GM19035 (cell line): ENCODE results near the gene GALNTL6.
A peak's percentile ranks its signal among the peaks of the same experiment; 100 is the strongest.

Source experiments
- ATAC-seq: cut with Tn5 transposase; IDR thresholded peaks from one replicate; pipeline ENCODE4 v1.9.1; 2021; ENCODE audit not compliant: unreplicated experiment

Gene GALNTL6

DNA sequence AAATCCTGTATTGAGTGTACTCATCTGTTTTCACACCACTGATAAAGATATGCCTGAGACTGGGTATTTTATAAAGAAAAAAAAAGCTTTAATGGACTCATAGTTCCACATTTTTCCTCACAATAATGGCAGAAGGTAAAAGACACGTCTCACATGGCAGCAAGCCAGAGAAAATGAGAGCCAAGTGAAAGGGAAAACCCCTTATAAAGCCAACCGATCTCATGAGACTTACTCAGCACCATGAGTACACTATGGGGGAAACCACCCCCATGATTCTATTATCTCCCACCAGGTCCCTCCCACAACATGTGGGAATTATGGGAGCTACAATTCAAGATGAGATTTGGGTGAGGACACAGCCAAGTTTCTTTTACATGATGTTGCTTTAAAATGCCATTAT is 171.9 kb downstream of the GALNTL6 start:
- no peak for ATAC-seq

DNA sequence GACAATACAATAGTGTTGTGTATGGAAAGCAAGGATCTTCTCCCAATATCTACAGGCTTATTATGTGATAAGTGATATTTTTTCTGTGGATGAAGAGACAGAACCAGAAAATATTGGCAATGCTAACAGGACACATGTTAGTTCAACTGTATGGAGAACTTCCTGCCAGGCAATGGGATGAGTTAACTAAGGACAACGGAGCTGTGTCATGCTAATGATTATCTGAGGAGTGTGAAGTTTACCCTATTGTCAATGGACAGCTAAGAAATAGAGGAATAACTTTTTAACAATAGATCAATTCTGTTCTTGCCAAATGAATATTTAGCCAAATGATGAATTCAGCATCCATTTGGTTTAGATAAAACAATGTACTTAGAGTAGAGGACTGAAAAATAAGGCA is 180.0 kb downstream of the GALNTL6 start:
- ATAC-seq = no peak

DNA sequence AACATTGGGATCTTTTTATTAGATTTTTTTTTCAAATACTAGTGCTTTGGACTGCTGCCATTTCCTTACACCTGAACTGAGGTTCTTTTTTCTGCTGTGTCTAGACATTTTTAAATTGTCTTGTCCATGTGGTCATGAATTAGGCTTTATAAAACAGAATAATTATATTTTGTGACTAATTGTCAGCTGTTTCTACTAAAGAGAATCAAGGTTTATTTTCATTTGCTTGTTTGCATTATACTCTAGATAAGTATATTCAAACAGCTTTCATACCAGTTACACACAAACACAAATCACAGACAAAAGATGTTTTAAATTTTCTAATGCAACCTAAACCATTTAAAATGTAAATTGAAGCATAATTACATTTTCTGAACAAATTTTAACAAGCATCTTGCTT is 194.7 kb downstream of the GALNTL6 start:
- no peak for ATAC-seq

DNA sequence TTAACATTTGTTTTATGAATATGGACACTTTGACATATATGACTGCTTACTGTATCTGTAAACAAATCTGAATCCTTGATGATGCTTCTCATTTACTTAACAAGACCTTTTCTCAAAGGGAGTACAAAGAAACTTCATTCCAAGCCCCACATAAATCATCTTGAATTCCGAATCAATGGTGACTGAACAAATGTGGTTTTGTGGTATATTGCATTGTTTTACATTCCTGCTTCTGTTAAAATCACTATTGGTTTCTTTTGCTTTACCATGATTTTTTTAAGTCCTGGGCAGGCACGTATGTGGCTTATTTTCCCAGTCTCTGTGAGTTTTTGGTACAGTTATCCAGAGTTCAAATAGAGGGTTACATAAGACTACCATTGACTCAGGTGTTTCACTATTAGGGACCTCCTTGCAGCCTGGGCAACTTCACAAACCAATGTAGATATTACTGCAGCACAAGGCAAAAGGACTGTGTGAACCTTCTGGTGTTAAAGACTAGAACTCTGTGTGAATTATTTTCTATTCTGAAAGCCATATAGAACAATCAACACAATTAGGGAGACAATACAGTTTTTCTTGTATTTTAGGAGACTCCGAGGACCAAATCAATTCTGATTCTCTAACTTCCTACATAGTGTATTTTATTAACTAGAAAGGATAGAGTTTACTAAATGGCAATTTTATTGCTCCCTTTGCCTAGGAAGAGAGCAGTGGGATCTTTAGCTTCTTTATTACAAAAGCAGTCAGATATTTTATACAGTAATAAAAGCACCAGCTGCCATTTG is 196.4 kb downstream of the GALNTL6 start:
- ATAC-seq = no peak

DNA sequence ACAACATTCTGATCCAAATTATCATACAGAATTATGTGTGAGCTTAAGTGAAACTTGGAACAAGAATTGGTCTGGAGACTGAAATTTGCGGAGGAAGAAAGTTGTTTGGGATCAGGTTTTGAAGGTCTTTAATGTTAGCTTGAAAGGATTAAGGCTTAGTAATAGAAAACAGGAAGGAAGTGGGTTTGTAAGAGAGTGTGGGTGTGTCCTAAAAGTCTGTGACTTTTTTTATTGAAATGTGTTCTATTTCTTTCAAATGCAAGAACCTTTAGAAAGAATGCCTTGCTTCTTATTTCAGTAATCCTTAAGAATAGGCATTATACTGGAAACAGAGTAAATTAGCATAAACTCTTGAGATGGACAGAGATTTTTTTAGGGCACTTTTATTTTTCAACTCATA is 198.0 kb downstream of the GALNTL6 start:
- ATAC-seq = no peak

DNA sequence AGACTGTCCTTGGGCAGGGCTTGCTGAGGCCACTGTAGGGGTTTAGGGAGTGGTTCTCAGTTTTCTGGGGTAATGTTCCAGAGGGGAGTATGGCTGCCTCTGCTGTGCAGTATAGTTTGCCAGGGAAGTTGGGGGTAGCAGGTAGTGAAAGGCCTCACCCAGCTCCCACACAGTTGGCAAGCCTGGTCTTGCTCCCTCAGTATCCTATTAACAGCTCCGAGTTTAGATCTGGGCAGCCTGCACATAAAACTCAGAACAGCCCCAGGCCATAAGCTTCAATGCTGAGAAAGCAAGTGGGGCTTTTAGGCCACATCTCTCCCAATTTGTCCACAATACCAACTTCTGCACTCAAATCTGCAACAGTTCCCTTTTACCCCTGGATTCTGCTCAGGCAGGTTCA is 205.2 kb downstream of the GALNTL6 start:
- no peak for ATAC-seq

DNA sequence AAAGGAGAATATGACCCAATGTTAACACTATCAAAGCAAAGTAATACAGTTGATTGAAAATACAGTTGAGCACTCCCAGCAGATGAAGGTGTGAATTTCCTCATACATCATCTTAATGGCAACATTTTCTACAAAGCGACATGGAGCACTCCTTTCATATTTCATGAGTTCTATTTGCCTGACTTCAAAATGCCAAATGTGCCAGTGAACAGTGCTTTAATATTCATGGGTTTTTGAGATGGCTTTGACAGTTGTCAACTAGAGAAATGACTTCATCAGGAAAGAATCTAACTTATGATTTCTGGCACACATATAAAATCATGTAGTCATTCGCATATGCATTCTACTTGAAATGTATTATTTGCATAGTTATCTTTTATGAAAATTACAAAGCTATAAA is 222.4 kb downstream of the GALNTL6 start:
- no peak for ATAC-seq

DNA sequence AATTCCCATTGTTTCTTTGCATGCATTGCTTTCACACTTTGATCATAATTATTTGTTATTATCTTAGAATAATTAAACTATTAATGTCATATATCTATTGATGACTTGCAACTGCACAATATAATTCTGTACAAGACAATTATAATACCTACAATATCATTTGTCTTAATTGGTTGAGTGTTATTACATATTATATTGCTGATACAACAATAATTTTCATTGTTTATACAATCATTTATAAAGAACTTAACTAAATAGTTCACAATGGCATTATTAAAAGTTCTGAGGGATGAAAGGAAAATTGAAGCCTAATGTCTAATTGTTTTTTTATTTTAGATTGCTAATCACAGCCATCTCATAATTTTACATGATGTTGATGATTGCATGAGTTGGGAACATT is 227.6 kb downstream of the GALNTL6 start:
- no peak for ATAC-seq

DNA sequence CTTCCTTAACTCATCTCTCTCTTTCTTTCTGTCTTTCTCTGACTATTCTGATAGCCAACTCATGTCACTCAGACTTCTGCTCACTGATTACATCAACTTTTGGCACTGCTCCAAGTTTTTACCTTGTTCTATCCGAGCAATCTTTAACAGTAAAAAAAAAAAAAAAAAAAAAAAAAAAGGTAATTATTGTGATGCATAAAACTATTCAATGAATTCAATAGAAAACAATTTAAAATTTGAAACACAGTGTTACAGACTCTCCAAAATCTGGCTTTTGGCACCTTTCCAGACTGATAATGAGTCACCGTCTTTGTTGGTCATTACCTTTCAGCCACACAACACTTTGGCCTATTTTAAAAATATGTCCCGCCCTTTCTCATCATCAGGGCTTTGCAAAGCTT is 229.5 kb downstream of the GALNTL6 start:
- no peak for ATAC-seq

DNA sequence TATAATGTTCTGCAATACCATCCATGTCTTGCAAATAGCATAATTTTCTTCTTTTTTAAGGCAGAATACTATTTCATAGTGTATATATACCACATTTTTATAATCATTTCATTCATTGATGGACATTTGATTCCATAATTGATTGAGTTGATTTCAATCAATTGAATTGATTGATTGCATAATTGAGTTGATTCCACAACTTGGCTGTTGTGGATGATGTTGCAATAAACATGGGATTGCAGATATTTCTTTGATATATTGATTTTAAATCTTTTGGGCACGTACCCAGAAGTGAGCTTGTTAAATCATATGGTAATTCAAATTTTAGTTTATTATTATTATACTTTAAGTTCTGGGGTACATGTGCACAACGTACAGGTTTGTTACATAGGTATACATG is 232.8 kb downstream of the GALNTL6 start:
- ATAC-seq = no peak

DNA sequence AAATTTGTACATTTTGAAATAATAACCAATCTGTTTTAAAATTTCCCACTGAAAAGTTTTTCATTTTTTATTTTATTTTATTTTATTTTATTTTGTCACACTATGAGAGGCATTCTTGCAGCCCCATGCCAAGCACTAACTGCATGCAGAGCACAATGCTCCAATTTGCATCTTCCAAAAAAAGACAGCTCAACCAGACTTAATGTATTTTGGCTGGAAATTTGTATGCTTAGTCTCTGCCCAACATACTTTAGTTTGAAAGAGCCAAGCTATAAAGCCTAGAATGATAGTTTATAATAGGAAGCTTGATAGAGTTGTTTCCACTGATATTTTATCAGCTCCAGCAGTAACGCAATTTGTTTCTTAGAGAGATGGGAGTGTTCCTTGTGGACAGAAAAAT is 235.5 kb downstream of the GALNTL6 start:
- no peak for ATAC-seq

DNA sequence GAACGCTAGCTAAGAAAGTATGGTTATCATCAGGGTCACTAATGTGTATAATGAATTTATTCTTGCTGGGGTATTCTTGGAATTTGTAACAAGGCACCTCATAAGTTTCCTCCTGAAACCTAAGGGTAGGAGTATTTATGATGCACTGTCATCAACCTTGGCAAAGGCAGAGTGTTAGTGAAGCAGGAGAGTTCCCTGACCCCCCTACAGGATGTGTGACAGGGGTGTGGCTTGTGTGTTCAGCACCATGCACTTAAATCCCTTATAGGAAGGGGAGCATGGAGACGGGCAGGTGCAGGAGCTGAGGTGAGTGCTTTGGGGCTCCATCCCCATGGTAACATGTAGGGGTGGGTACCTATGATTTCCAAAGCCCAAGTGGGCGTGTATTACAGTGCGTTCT is 237.7 kb downstream of the GALNTL6 start:
- ATAC-seq = no peak

DNA sequence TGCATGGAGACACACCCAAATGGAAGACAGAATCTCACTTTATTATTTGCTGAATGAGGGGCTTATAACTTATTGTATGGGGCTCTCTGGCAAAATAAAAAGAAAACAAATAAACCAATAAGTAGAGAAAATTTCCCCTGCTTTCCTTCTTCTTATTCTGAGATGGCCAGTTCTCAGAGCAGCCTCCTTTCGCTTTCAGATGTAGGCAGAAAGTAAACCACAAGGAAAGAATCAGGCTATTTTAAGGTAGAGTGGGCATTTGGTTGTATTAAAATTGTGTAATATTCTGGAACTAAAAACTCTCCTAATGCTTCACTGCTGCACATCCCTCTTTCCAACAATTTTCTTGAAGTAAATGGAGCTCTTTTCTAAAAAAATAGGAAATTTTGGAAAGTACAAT is 241.8 kb downstream of the GALNTL6 start:
- ATAC-seq = peak; percentile 69

DNA sequence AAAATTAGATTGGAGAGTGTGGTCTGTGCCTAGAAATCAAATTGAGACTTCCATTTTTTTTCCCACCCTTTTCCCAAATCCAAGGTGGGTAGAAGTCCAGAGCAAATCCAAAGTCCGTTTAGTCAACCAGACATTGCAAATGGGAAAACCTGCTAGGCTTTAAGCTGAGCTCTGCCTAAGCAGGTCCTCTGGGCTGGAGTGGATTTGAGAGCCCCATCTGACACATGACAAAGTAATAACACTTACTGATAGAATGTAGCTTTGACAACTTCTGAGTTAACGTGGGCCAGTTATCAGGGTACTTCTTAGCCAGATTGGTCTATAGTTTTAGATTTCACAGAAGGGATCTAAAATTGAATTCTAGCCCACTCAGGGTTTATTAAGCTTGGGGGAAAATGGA is 242.3 kb downstream of the GALNTL6 start:
- no peak for ATAC-seq

DNA sequence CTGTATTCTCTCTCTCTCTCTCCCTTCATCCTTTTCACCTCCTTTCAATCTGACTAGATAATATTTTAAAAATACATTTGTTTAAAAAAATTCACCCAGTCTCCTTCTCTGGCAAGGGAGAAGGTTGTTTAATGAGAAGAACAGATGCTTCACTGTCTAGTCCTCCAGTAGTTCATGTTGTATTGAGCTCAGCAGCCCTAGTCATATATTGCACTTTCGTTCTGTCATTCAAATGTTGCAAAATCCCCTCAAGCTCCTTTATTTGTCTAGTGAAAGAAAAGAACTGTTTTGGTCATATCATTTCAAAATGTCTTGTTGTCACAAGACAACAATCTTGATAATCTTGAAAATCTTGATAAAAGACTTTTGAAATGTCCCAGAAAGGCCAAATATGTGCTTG is 248.0 kb downstream of the GALNTL6 start:
- ATAC-seq = peak; percentile 78

DNA sequence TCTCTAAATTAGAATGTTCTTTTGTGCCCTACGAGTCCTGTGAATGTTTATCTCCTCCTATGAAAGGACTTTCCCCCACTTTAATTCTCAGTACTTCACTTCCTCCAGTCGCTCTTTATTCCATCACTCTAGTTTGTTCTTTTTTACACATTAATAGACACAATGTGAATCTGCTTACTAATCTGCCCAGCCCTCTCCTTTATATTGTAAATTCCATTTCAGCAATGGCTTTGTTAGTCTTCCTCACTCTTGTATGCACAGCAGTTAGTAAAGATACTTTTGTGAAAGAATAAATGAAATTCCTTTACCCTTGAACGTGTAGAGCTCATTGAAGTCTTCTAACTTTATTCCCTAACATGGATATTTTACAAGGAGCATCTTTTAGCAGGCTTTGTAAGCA is 255.3 kb downstream of the GALNTL6 start:
- ATAC-seq = no peak

DNA sequence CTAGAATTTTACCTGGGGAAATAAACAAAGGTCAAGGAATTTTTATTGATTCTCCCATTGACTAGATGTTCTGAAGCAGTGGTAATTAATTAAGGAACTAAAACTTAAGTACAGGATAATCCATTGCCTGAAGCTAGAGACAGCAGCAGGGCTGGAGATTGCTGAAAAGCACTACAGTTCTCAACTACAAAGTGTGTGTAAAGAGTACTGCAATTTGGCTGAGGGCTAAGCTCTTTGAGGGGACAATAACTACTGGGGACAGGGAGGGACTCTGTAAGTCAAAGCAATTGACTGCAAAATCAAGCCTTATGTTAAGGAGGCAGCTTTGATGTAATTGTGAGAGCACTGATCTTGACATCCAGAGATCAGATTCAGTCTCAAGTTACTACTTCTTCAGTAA is 260.4 kb downstream of the GALNTL6 start:
- ATAC-seq = no peak

DNA sequence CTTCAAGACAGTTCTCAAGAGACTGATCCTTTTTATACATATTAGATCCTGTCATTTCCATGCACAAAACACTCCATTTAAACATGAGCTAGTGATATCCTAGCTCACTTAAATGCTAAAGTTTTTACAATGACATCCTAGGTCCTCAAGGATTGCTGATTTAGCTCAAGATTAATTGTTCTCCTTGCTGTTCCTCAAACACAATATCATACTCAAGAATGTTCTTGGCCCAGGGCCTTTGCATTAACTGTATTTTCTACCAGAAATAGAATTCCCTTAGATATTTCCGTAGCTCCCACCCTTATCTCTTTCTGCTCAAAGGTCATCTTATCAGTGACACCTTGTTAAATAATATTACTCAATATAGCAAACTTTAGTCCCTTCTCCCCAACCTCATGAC is 270.1 kb downstream of the GALNTL6 start:
- no peak for ATAC-seq

DNA sequence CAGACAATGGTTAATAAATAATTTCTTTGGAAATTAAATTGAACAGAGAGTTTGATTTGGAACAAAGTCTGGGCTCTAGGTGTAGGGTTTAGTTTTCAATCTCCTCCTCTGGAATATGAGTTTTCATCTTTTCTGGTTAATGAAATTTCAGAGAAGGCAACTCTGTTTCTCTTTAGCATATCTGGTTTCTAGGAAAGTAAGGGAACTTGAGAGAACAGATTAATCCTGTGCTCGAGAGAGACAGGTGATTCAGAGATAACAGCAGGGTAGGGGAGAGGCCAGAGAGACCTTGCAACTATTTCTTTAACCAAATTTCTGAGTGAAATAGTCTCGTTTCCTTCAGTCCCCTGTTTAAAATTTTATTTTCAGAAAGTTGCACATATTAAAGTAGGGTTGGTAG is 275.4 kb downstream of the GALNTL6 start:
- ATAC-seq = no peak

DNA sequence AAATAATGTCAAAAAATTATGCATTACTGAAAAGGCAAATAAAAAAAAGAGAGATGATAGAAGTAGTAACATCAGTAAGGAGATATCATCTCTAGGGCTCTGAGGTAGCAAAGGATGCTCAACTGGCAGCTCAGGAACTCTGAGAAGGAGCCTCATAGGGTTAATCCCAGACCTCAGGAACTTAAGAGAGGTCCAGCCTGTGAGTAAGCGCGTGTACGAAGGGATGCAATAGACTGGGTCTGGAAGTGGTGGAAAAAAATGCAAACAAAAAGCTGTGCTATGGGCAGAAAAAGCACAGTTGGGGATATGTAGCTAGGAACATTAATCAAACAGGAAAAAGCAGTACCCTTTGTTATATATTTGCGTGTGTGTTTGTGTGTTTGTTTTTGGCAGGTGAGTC is 282.0 kb downstream of the GALNTL6 start:
- no peak for ATAC-seq

DNA sequence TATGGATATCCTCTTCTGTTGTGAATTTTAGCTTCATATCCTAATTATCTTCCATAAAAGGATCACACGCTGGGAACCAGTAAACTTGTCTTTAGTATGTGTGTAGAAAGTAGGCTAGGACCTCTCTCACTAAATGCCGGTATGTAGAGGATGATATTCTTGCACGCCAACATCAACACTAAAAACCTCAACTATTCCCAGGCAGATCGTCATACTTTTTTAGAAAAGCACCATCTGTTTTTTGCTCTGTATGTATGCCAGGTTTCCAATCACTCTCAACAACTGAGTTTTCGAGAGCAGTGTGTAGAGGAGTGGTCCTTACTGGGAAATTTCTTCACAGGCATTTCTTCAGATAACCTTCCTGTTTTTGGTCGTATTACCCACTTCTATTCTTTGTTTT is 283.6 kb downstream of the GALNTL6 start:
- ATAC-seq = no peak

DNA sequence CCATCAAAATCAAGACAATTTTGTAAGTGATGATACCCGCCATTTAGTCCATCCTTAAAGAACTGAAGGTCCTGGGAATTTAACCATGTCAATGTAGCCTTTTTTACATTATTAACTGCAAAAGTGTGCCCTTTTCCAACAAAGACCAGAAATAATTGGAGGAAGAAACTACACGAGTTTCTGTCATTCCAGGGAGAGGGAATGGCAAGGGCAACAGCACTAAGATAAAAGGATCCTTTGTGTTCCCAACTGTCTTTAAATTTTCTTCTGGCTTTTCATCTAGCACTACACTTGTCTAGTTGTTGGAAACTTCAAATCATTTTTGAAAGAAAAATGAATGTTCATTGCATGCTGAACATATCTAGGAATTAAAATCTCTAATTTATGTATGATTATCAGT is 286.2 kb downstream of the GALNTL6 start:
- ATAC-seq = no peak

DNA sequence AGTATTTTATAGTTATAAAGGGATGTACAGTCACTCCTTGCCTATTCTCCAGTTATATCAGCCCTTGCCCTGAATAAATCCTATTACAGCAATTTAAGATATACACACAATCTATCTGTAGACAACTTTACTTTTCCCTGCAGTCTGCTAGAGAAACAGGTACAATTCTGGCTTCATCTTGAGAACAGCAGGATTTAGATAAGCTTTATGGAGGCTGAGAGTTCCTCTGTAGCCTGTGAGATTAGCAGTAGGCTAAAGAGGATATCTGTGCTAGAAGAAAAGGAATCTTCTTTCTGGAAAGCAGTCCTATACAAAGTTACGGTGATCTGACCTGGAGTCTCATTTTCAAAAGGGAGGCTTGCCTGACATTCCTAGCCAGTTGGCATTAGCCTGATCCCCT is 290.3 kb downstream of the GALNTL6 start:
- ATAC-seq = no peak
